ENCODE measurements around the gene CABCOCO1. TPM values are rescaled to one million over a fixed set of nuclear protein-coding genes. Genes with fewer than 3 reads are reported as not detected.
"Not testable (repeated sequence)": the region's sequence is repeated elsewhere in the genome, so short reads cannot be mapped to it uniquely, and the experiment has no call there.

The CABCOCO1 gene
- total and polyA plus RNA-seq, 4 donors: 3.8 to 15.4 (median 10.1) TPM

DNA sequence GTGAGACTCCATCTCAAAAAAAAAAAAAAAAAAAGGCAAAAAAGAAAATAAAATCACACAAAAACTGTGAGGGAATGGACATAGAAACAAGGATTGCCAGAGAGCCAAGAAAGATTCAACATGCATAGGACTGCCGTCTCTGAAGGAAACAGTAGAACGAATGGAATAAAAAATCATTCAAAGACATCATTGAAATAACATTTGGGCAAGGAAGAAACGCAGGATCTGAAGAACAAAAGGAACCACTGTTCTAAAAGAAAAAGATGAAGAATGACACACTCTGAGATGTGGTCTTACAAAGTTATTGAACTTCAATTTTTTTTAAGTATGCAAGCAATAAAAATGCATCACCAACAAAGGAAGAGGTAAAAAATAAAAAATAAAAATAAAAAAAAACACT, 57.2 kb downstream of the CABCOCO1 start:
- Histone ChIP-seq H3K36me3 (ENCODE audit: control insufficient read depth in 4 of 4, insufficient read depth in 4 of 4, low read length in 4 of 4) (no peaks in the 10 kb centered on the region), H3K27me3 (ENCODE audit: control insufficient read depth in 3 of 3, insufficient read depth in 3 of 3, low read length in 2 of 3) (no peaks in the 10 kb centered on the region), H3K27ac (ENCODE audit: low read depth in 1 of 2, low read length in 1 of 2) (no peak overlapping the region), H3K9ac (ENCODE audit: insufficient read depth in 1 of 2, low read length in 2 of 2) (no peak overlapping the region), H3K9me3 (ENCODE audit: control insufficient read depth in 4 of 4, insufficient read depth in 3 of 4, low read length in 3 of 4) (no peaks in the 10 kb centered on the region), H3K4me1 (ENCODE audit: control insufficient read depth in 5 of 5, insufficient read depth in 5 of 5, low read length in 5 of 5) (no peaks in the 10 kb centered on the region), H3K4me3 (no peak overlapping the region)
- no peak for DNase-seq
- TF ChIP-seq, protein P1, sequence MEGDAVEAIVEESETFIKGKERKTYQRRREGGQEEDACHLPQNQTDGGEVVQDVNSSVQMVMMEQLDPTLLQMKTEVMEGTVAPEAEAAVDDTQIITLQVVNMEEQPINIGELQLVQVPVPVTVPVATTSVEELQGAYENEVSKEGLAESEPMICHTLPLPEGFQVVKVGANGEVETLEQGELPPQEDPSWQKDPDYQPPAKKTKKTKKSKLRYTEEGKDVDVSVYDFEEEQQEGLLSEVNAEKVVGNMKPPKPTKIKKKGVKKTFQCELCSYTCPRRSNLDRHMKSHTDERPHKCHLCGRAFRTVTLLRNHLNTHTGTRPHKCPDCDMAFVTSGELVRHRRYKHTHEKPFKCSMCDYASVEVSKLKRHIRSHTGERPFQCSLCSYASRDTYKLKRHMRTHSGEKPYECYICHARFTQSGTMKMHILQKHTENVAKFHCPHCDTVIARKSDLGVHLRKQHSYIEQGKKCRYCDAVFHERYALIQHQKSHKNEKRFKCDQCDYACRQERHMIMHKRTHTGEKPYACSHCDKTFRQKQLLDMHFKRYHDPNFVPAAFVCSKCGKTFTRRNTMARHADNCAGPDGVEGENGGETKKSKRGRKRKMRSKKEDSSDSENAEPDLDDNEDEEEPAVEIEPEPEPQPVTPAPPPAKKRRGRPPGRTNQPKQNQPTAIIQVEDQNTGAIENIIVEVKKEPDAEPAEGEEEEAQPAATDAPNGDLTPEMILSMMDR (IDR thresholded peaks at IDR 0.05; ENCODE audit: control extremely low read depth, extremely low read depth): no peak
- 88 to 91% methylated on average over 3 of the region's 3 CpGs for WGBS, 2 donors
- ATAC-seq (ENCODE audit: insufficient read depth, low FRiP score): no peak

DNA sequence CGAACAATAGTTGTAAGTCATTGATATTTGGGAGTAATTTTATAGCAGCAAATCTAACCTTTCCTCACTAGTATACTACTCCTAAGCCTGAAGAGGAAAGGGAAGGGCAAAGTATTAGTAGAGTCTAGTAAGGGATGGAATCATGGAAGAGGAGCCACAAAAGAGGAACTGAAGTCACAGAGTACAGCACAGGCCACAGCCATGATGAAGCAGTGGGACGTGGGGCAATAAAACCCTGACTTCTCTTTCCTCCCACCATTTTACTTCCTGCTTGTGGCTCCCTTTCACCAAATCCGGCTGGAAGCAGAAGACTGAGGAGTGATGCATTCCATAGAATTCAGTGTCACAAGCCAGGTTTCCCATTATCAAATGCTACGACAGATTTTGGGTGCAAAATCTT, 58.7 kb downstream of the CABCOCO1 start:
- Histone ChIP-seq H3K9ac (ENCODE audit: insufficient read depth in 1 of 2, low read length in 2 of 2) (no peak overlapping the region), H3K27me3 (ENCODE audit: control insufficient read depth in 3 of 3, insufficient read depth in 3 of 3, low read length in 2 of 3) (no peaks in the 10 kb centered on the region), H3K4me1 (ENCODE audit: control insufficient read depth in 5 of 5, insufficient read depth in 5 of 5, low read length in 5 of 5) (no peaks in the 10 kb centered on the region), H3K4me3 (no peak overlapping the region), H3K9me3 (ENCODE audit: control insufficient read depth in 4 of 4, insufficient read depth in 3 of 4, low read length in 3 of 4) (no peaks in the 10 kb centered on the region), H3K27ac (ENCODE audit: low read depth in 1 of 2, low read length in 1 of 2) (no peak overlapping the region), H3K36me3 (ENCODE audit: control insufficient read depth in 4 of 4, insufficient read depth in 4 of 4, low read length in 4 of 4) (no peaks in the 10 kb centered on the region)
- DNase-seq (no peak), ATAC-seq (ENCODE audit: insufficient read depth, low FRiP score) (no peak)
- TF ChIP-seq, protein P1 (IDR thresholded peaks at IDR 0.05; ENCODE audit: control extremely low read depth, extremely low read depth): no peak
- 68 to 90% methylated on average over 4 of the region's 4 CpGs for WGBS, 2 donors

DNA sequence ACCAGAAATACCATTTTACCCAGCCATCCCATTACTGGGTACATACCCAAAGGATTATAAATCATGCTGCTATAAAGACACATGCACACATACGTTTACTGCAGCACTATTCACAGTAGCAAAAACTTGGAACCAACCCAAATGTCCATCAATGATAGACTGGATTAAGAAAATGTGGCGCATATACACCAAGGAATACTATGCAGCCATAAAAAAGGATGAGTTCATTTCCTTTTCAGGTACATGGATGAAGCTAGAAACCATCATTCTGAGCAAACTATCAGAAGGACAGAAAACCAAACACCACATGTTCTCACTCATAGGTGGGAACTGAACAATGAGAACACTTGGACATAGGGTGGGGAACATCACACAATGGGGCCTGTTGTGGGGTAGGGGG, 62.5 kb downstream of the CABCOCO1 start:
- not testable (repeated sequence) for ATAC-seq (ENCODE audit: insufficient read depth, low FRiP score); H3K9ac ChIP-seq (ENCODE audit: insufficient read depth in 1 of 2, low read length in 2 of 2); H3K27me3 ChIP-seq (ENCODE audit: control insufficient read depth in 3 of 3, insufficient read depth in 3 of 3, low read length in 2 of 3); H3K27ac ChIP-seq (ENCODE audit: low read depth in 1 of 2, low read length in 1 of 2); H3K4me1 ChIP-seq (ENCODE audit: control insufficient read depth in 5 of 5, insufficient read depth in 5 of 5, low read length in 5 of 5); H3K9me3 ChIP-seq (ENCODE audit: control insufficient read depth in 4 of 4, insufficient read depth in 3 of 4, low read length in 3 of 4); H3K36me3 ChIP-seq (ENCODE audit: control insufficient read depth in 4 of 4, insufficient read depth in 4 of 4, low read length in 4 of 4); H3K4me3 ChIP-seq; DNase-seq
- 85 to 87% methylated on average over 2 of the region's 2 CpGs for WGBS, 2 donors

DNA sequence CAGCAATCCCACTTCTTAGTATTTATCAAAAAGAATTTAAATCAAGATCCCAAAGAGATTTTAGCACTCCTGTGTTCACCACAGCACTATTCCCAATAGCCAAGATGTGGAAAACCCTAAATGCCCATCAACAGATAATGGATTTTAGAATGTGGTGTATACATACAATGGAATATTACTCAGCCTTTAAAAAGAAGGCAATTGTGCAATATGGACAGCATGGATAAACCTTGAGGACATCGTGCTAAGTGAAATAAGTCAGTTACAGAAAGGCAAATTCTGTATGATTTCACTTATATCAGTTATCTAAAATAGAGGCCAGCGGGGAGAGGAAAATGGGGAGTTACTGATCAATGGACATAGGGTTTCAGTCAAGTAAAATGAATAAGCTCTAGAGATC, 66.9 kb downstream of the CABCOCO1 start:
- no peak for DNase-seq
- H3K36me3 ChIP-seq (ENCODE audit: control insufficient read depth in 4 of 4, insufficient read depth in 4 of 4, low read length in 4 of 4): no peaks in the 10 kb centered on the region
- WGBS, 2 donors: 97 to 98% methylated on average over 2 of the region's 2 CpGs
- no peak overlapping the region for H3K4me3 ChIP-seq
- ATAC-seq (ENCODE audit: insufficient read depth, low FRiP score): no peak
- H3K9me3 ChIP-seq (ENCODE audit: control insufficient read depth in 4 of 4, insufficient read depth in 3 of 4, low read length in 3 of 4): peaks cover 0 to 4% (median 0%) of the 10 kb centered on the region in 4 donors
- H3K27me3 ChIP-seq (ENCODE audit: control insufficient read depth in 3 of 3, insufficient read depth in 3 of 3, low read length in 2 of 3): no peaks in the 10 kb centered on the region
- H3K4me1 ChIP-seq (ENCODE audit: control insufficient read depth in 5 of 5, insufficient read depth in 5 of 5, low read length in 5 of 5): no peaks in the 10 kb centered on the region
- H3K9ac ChIP-seq (ENCODE audit: insufficient read depth in 1 of 2, low read length in 2 of 2): no peak overlapping the region
- TF ChIP-seq, protein P1 (IDR thresholded peaks at IDR 0.05; ENCODE audit: control extremely low read depth, extremely low read depth): no peak
- no peak overlapping the region for H3K27ac ChIP-seq (ENCODE audit: low read depth in 1 of 2, low read length in 1 of 2)

All from lung (tissue), 12 donors.